H1 (cell line): ENCODE results near the gene PHLDA3. TPM values are rescaled to one million over a fixed set of nuclear protein-coding genes. Genes with fewer than 3 reads are reported as not detected.

Source experiments
- CTCF ChIA-PET: fragments of 300-600 bp; sonication (Branson Sonifier 250); formaldehyde crosslinking; loops from one replicate; lab custom pipeline; 2021; ENCODE audit not compliant: partially characterized antibody; lab: Charles Lee
- POLR2A ChIA-PET: fragments of 300-600 bp; sonication (Branson Sonifier 250); formaldehyde crosslinking; loops from one replicate; lab custom pipeline; 2021; ENCODE audit warnings: inconsistent platforms; ENCODE audit not compliant: partially characterized antibody; lab: Charles Lee
- DNase-seq, 2 experiments: peaks; one replicate each; pipeline versions ENCODE4 v3.0.0 to v3.0.0-alpha.2; 2010 to 2022; ENCODE audit warnings: low spot score in 2 of 2, low read depth in 1 of 2, mixed read lengths in 1 of 2
- FAIRE-seq: peaks from 2 replicates; lab custom pipeline; 2011; peaks lifted over from hg19 to GRCh38; lab: Jason Lieb, UNC
- H2AFZ ChIP-seq: 2 replicates; pipeline ENCODE4 v1.8.1; 2012; ENCODE audit warnings: low read length, inconsistent platforms
- H2AK5ac ChIP-seq: 2 replicates; pipeline ENCODE4 v1.6.1; 2013; ENCODE audit warnings: low read depth, low read length
- H2BK120ac ChIP-seq: replicated peaks from 2 replicates; pipeline ENCODE3; 2013; ENCODE audit warnings: low read depth, low read length, inconsistent platforms
- H2BK12ac ChIP-seq: 2 replicates; pipeline ENCODE4 v1.6.1; 2013; ENCODE audit warnings: low read depth, low read length
- H2BK15ac ChIP-seq: 2 replicates; pipeline ENCODE4 v1.6.1; 2013; ENCODE audit warnings: low read length
- H2BK20ac ChIP-seq: 2 replicates; pipeline ENCODE4 v1.6.1; 2013; ENCODE audit warnings: low read length
- H2BK5ac ChIP-seq: 2 replicates; pipeline ENCODE4 v1.6.1; 2013; ENCODE audit warnings: low read depth, low read length
- H3K14ac ChIP-seq: 2 replicates; pipeline ENCODE4 v1.6.1; 2013; ENCODE audit warnings: inconsistent platforms; ENCODE audit not compliant: insufficient read length
- H3K18ac ChIP-seq: 2 replicates; pipeline ENCODE4 v1.6.1; 2013; ENCODE audit warnings: low read length; ENCODE audit errors: extremely low read depth
- H3K23ac ChIP-seq: 2 replicates; pipeline ENCODE4 v1.6.1; 2013; ENCODE audit warnings: inconsistent platforms; ENCODE audit not compliant: insufficient read length
- H3K23me2 ChIP-seq: 2 replicates; pipeline ENCODE4 v1.6.1; 2013; ENCODE audit warnings: low read depth, low read length
- H3K27ac ChIP-seq: 2 replicates; pipeline ENCODE4 v1.6.1; 2011; ENCODE audit warnings: low read depth, low read length, inconsistent platforms
- H3K27me3 ChIP-seq, 4 experiments: replicated peaks in 1 of 4; 1 replicate in 1 of 4; 2 replicates in 3 of 4; pipeline versions ENCODE4 v1.6.1 to v1.8.1; 2011 to 2013; ENCODE audit warnings: low read length in 3 of 4, mild to moderate bottlenecking in 3 of 4, inconsistent platforms in 2 of 4, mixed read lengths in 2 of 4, moderate library complexity in 1 of 4; ENCODE audit not compliant: control insufficient read depth in 3 of 4, insufficient read depth in 3 of 4; ENCODE audit errors: extremely low read depth in 1 of 4
- H3K36me3 ChIP-seq, 4 experiments: 2 replicates each; pipeline versions ENCODE4 v1.6.1 to v1.8.1; 2011 to 2013; ENCODE audit warnings: mild to moderate bottlenecking in 4 of 4, low read length in 3 of 4, moderate library complexity in 2 of 4, control low read depth in 1 of 4, inconsistent platforms in 1 of 4; ENCODE audit not compliant: insufficient read depth in 4 of 4, control insufficient read depth in 2 of 4
- H3K4ac ChIP-seq: replicated peaks from 2 replicates; pipeline ENCODE3; 2013; ENCODE audit warnings: low read length, low read depth, mixed read lengths, inconsistent platforms; ENCODE audit not compliant: insufficient read length
- H3K4me1 ChIP-seq, 4 experiments: replicated peaks in 1 of 4; 1 replicate in 1 of 4; 2 replicates in 3 of 4; pipeline versions ENCODE4 v1.6.1 to v1.8.1; 2011 to 2013; ENCODE audit warnings: low read length in 3 of 4, inconsistent platforms in 2 of 4, mixed read lengths in 1 of 4; ENCODE audit not compliant: insufficient read depth in 4 of 4, control insufficient read depth in 3 of 4
- H3K4me2 ChIP-seq, 2 experiments: 2 replicates each; pipeline versions ENCODE4 v1.6.1 to v1.8.1; 2011 to 2013; ENCODE audit warnings: low read depth in 2 of 2, low read length in 2 of 2, control low read depth in 1 of 2, inconsistent platforms in 1 of 2, mild to moderate bottlenecking in 1 of 2; ENCODE audit not compliant: insufficient read depth in 1 of 2
- H3K4me3 ChIP-seq, 4 experiments: fragments of 200-600, 300-600 bp in 1 of 4; sonication (generic), shearing (Covaris generic), sonication (Bioruptor Twin) in 1 of 4; 2 replicates each; pipeline versions ENCODE4 v1.5.1 to v1.8.1; 2011 to 2016; ENCODE audit warnings: low read length in 4 of 4, low read depth in 3 of 4, control low read depth in 2 of 4, inconsistent platforms in 2 of 4, mild to moderate bottlenecking in 2 of 4, mixed read lengths in 1 of 4, moderate library complexity in 1 of 4; ENCODE audit not compliant: insufficient read depth in 2 of 4; ENCODE audit errors: extremely low read depth in 1 of 4
- H3K56ac ChIP-seq: replicated peaks from 2 replicates; pipeline ENCODE3; 2013; ENCODE audit warnings: low read depth, mild to moderate bottlenecking, mixed read lengths, low read length, inconsistent platforms; ENCODE audit not compliant: insufficient read length
- H3K79me1 ChIP-seq: 2 replicates; pipeline ENCODE4 v1.6.1; 2013; ENCODE audit warnings: low read depth, low read length, control low read depth
- H3K79me2 ChIP-seq, 2 experiments: 2 replicates each; pipeline versions ENCODE4 v1.6.1 to v1.8.1; 2012 to 2013; ENCODE audit warnings: low read length in 2 of 2, mild to moderate bottlenecking in 2 of 2, inconsistent platforms in 1 of 2; ENCODE audit not compliant: insufficient read depth in 2 of 2, control insufficient read depth in 1 of 2
- H3K9ac ChIP-seq, 4 experiments: replicated peaks in 1 of 4; 1 replicate in 1 of 4; 2 replicates in 3 of 4; pipeline versions ENCODE4 v1.6.1 to v1.8.1; 2011 to 2013; ENCODE audit warnings: low read depth in 3 of 4, low read length in 3 of 4, control low read depth in 2 of 4, mild to moderate bottlenecking in 2 of 4, moderate library complexity in 2 of 4, inconsistent platforms in 1 of 4; ENCODE audit errors: extremely low read depth in 1 of 4
- H3K9me3 ChIP-seq, 2 experiments: 2 replicates each; pipeline versions ENCODE4 v1.6.1 to v1.8.1; 2012 to 2013; ENCODE audit warnings: mild to moderate bottlenecking in 2 of 2, moderate library complexity in 2 of 2, control low read depth in 1 of 2, inconsistent platforms in 1 of 2, low read depth in 1 of 2, low read length in 1 of 2, mixed read lengths in 1 of 2; ENCODE audit not compliant: insufficient read depth in 2 of 2
- H4K20me1 ChIP-seq, 2 experiments: replicated peaks in 1 of 2; 2 replicates each; pipeline versions ENCODE3 to v1.8.1; 2011 to 2013; ENCODE audit warnings: inconsistent platforms in 2 of 2, low read length in 2 of 2, mild to moderate bottlenecking in 1 of 2; ENCODE audit not compliant: insufficient read depth in 2 of 2, control insufficient read depth in 1 of 2
- H4K5ac ChIP-seq: 2 replicates; pipeline ENCODE4 v1.6.1; 2013; ENCODE audit warnings: low read length, low read depth, mixed read lengths, inconsistent platforms; ENCODE audit not compliant: insufficient read length
- H4K8ac ChIP-seq: 2 replicates; pipeline ENCODE4 v1.8.0; 2013; ENCODE audit warnings: mild to moderate bottlenecking, moderate library complexity, low read length, inconsistent platforms; ENCODE audit not compliant: insufficient read depth; ENCODE audit errors: extremely low read depth
- H4K91ac ChIP-seq: replicated peaks from 2 replicates; pipeline ENCODE3; 2013; ENCODE audit warnings: low read length, mixed read lengths, inconsistent platforms; ENCODE audit not compliant: insufficient read length
- BCL11A ChIP-seq, 2 experiments: IDR thresholded peaks; one replicate each; pipeline ENCODE4 v1.6.1; 2011; ENCODE audit warnings: low read depth in 2 of 2, low read length in 2 of 2, mild to moderate bottlenecking in 2 of 2
- CHD1 ChIP-seq: IDR thresholded peaks from 2 replicates; pipeline ENCODE4 v1.6.1; 2012; ENCODE audit warnings: low read depth, low read length, improper control_type of control experiment
- EZH2 ChIP-seq: fragments of 200-600 bp; sonication (generic); IDR thresholded peaks from 2 replicates; pipeline ENCODE4 v1.7.1; 2012; ENCODE audit warnings: low read depth, mild to moderate bottlenecking, moderate library complexity, low read length, inconsistent platforms; ENCODE audit not compliant: severe bottlenecking
- FOSL1 ChIP-seq: IDR thresholded peaks from 2 replicates; pipeline ENCODE4 v1.6.1; 2011; ENCODE audit warnings: mild to moderate bottlenecking, low read depth, low read length, moderate library complexity; ENCODE audit not compliant: insufficient read depth
- MAFK ChIP-seq: IDR thresholded peaks from 2 replicates; pipeline ENCODE4 v1.6.1; 2012; ENCODE audit warnings: low read depth, mild to moderate bottlenecking, improper control_type of control experiment, low read length
- NRF1 ChIP-seq: IDR thresholded peaks from 2 replicates; pipeline ENCODE4 v1.6.1; 2011; ENCODE audit warnings: mild to moderate bottlenecking, low read depth, low read length, improper control_type of control experiment
- RNF2 ChIP-seq: fragments of 200-900, 300-1000 bp; sonication (generic); IDR thresholded peaks from 2 replicates; pipeline ENCODE4 v1.7.1; 2016; ENCODE audit warnings: borderline replicate concordance, low read depth, mild to moderate bottlenecking, antibody characterized with exemption, low read length; ENCODE audit not compliant: poor library complexity, severe bottlenecking; ENCODE audit errors: missing control alignments
- SP2 ChIP-seq: IDR thresholded peaks from 2 replicates; pipeline ENCODE4 v1.6.1; 2012; ENCODE audit warnings: mild to moderate bottlenecking, low read length, inconsistent platforms
- SP4 ChIP-seq: IDR thresholded peaks from 2 replicates; pipeline ENCODE4 v1.6.1; 2012; ENCODE audit warnings: low read length, inconsistent platforms
- TCF12 ChIP-seq: IDR thresholded peaks from 2 replicates; pipeline ENCODE4 v1.6.1; 2011; ENCODE audit warnings: low read depth, mild to moderate bottlenecking, low read length
- ZNF274 ChIP-seq: IDR thresholded peaks from 2 replicates; pipeline ENCODE4 v1.7.0; 2012; ENCODE audit warnings: low read length, borderline replicate concordance; ENCODE audit errors: extremely low read depth
- WGBS, 2 experiments: shearing (Covaris generic) in 1 of 2; methylation state at CpG; one replicate each; pipeline versions ENCODE4 v1.1.6 to v1.1.7; 2013 to 2015; ENCODE audit warnings: low lambda C conversion rate in 2 of 2, mixed read lengths in 2 of 2, inconsistent platforms in 1 of 2, low coverage in 1 of 2, missing lambda C conversion rate in 1 of 2; ENCODE audit not compliant: insufficient replicate concordance in 2 of 2, insufficient coverage in 1 of 2, insufficient read length in 1 of 2; ENCODE audit errors: extremely low coverage in 1 of 2, missing lambda C conversion rate in 1 of 2; 5-methylcytosine and 5-hydroxymethylcytosine counted together
- polyA plus RNA-seq, 7 experiments: library from polyadenylated mRNA; depleted of rRNA in 3 of 7; stranded (reverse) in 5 of 7; unstranded in 2 of 7; fragments of >200 nt in 5 of 7; fragments of 200-250 nt in 2 of 7; gene quantifications; 1 replicate in 5 of 7; 2 replicates in 1 of 7; 4 replicates in 1 of 7; pipeline versions ENCODE4 v1.2.1 to v1.2.3, GENCODE V29; 2011 to 2013; ENCODE audit warnings: missing spikeins in 2 of 7, mixed read lengths in 2 of 7
- total RNA-seq: library from RNA; stranded (reverse); fragmentation: NEBNext Ultra II Directional; extraction: Animal tissue kit (Norgen Biotek cat#: 25700); gene quantifications from 2 replicates; pipeline ENCODE4 v1.2.1, GENCODE V29; 2021

PHLDA3 gene
- total and polyA plus RNA-seq, 2 of the 8 experiments (the other 6 are each of a cell fraction or from before 2014, with no cell fraction given): 25.5 to 27.5 TPM

GRCh38 chr1:201481761-201482493, 12.9 kb upstream of the PHLDA3 start:
- Histone ChIP-seq H3K27ac (no peak overlapping the region), H3K18ac (peak overlapping the region; percentile 98; the same call in 1 of the 2 replicates), H3K14ac (no peak overlapping the region), H2BK12ac (peak overlapping the region; percentile 91; the same call in 1 of the 2 replicates), H3K4me1 (peaks cover 0 to 5% (median 2%) of the 10 kb centered on the region in 4 experiments; a peak in 4 of 7 replicates), H3K56ac (no peak overlapping the region), H3K79me1 (no peaks in the 10 kb centered on the region), H3K79me2 (no peaks in the 10 kb centered on the region), H4K20me1 (no peaks in the 10 kb centered on the region), H2AFZ (peak overlapping the region; percentile 88), H2AK5ac (no peak overlapping the region), H3K27me3 (peaks cover 0 to 12% (median 7%) of the 10 kb centered on the region in 4 experiments; a peak in 6 of 7 replicates), H3K4ac (no peak overlapping the region), H4K91ac (no peak overlapping the region), H2BK20ac (no peak overlapping the region), H3K4me2 (peak overlapping the region; percentile 61 to 91), H3K9ac (no peak overlapping the region; a peak in 1 of 7 replicates), H3K23ac (no peak overlapping the region), H2BK120ac (no peak overlapping the region), H3K9me3 (no peaks in the 10 kb centered on the region), H3K23me2 (peaks cover 9% of the 10 kb centered on the region; the same call in 1 of the 2 replicates), H2BK5ac (no peak overlapping the region; the same call in 1 of the 2 replicates), H3K4me3 (peak overlapping the region; percentile 31 to 65 (median 38); a peak in 7 of 8 replicates), H2BK15ac (peak overlapping the region; percentile 19; the same call in 1 of the 2 replicates), H4K5ac (no peak overlapping the region), H3K36me3 (no peaks in the 10 kb centered on the region; a peak in 1 of 8 replicates), H4K8ac (peak overlapping the region; percentile 83; the same call in 1 of the 2 replicates)
- WGBS, 2 experiments: 4% methylated on average over 34 of the region's 35 CpGs; no CpG with 5 or more reads in 1 of the 2 experiments
- CTCF ChIA-PET: interaction anchor here (0.6 to 16.7 kb wide), 59 partner anchors 9 to 412 kb away, joined by 3 to 445 read pairs (median 5); partner anchors contain the start of genes CSRP1, NAV1 and PHLDA3
- no peak for FAIRE-seq
- DNase-seq: peak; percentile 88 to 96
- POLR2A ChIA-PET: interaction anchor here (1.2 to 5.4 kb wide), 11 partner anchors 13 to 399 kb away, joined by 3 to 30 read pairs (median 8); partner anchors contain the start of gene PHLDA3
- TF ChIP-seq MAFK (no peak), RNF2 (no peak), CHD1 (no peak), SP4 (no peak), EZH2 (peak; percentile 36), SP2 (no peak), ZNF274 (no peak), TCF12 (0 out of 2 replicates have a peak, but pooled peaks have one; percentile 64), FOSL1 (no peak), BCL11A (IDR thresholded peaks at IDR 0.05; ENCODE audit: low read depth in 2 of 2, low read length in 2 of 2) (no peak), NRF1 (no peak)
